Testis (tissue), 2 donors: ENCODE results near the gene INSIG2.

Experiments used
- CTCF ChIP-seq, 3 experiments: fragments of 450-650 bp in 2 of 3; fragments of 200-600 bp in 1 of 3; sonication (generic) in 1 of 3; IDR thresholded peaks; one replicate each; pipeline ENCODE4 v1.5.1; 2016 to 2019; ENCODE audit warnings: antibody characterized with exemption in 3 of 3, mild to moderate bottlenecking in 2 of 3, moderate library complexity in 1 of 3
- POLR2A ChIP-seq: fragments of 450-650 bp; IDR thresholded peaks from one replicate; pipeline ENCODE4 v1.6.1; 2017; ENCODE audit warnings: antibody characterized with exemption, mild to moderate bottlenecking, moderate library complexity

GRCh38 chr2:118103951-118104940, 16.0 kb downstream of the INSIG2 start:
- no peak for TF ChIP-seq CTCF (IDR thresholded peaks at IDR 0.05)
- TF ChIP-seq POLR2A = no peak
